Measurements from ENCODE around the gene RERE. TPM values are rescaled to one million over a fixed set of nuclear protein-coding genes. Genes with fewer than 3 reads are reported as not detected.

Gene RERE
- total RNA-seq, 1 donor from 2014 or later, result 76.8 TPM

DNA sequence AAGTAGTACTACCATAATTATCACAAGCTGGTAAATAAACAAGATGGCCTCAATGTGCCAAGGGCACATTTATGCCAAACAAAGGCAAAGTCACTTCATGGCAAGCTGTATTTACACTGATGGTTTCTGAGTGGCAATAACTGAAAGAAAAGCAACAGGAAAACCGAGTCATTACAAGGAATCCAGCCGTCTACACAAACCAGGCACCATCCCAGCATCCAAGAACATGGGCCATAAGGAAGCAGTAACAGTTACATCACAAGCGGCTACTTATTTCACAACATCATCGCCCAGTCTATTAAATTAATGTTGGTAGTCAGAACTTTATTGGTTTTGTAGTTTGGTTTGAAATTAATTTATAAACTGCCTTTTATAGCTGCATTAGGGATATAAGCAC is 214.2 kb downstream of the RERE start:
- Mint-ChIP-seq H3K27me3 (ENCODE audit: unreplicated experiment) (no peaks in the 10 kb centered on the region), H3K4me1 (ENCODE audit: unreplicated experiment) (peaks cover 13% of the 10 kb centered on the region), H3K27ac (ENCODE audit: unreplicated experiment) (no peak overlapping the region), H3K36me3 (ENCODE audit: unreplicated experiment) (peaks cover 4% of the 10 kb centered on the region), H3K4me3 (ENCODE audit: unreplicated experiment) (no peak overlapping the region), H3K9me3 (ENCODE audit: unreplicated experiment) (no peaks in the 10 kb centered on the region)
- TF ChIP-seq CTCF (IDR thresholded peaks at IDR 0.05), result no peak
- DNase-seq (ENCODE audit: extremely low spot score, unreplicated experiment), result no peak

DNA sequence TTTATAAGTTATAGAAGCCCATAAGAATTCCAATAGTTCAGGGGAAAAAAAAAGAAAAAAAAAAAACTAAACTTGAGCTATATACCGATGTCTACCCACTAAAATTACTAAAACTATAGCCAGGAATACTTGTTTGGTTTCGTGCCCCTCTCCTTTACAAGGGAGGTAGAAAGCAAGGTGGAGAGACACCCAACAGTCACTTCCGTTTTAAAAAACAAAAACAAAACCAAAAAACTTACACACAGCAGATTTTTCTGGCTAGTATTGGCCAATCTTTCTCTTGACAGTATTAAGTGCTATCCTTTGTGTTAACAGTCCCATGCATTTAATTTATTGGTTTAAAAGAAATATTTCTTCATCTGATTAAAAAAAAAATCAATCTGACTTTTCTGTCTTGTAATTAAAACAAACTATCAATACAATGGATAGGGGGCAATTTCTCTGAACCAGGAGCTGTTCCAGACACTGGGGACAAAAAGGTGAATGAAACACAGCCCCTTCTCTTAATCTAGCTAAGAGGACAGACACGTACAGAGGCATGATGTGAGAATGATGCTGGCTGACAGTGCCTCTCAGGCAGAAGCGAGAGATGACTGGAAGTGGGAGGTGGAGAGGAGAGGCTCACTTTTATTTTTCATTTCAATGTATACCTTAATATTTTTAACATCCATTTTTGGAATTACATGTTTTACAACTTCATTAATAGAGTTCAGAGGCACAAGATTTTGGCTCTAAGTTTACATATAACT is 214.8 kb downstream of the RERE start:
- Mint-ChIP-seq H3K9me3 (ENCODE audit: unreplicated experiment) (no peaks in the 10 kb centered on the region), H3K4me1 (ENCODE audit: unreplicated experiment) (peaks cover 18% of the 10 kb centered on the region), H3K36me3 (ENCODE audit: unreplicated experiment) (peaks cover 4% of the 10 kb centered on the region), H3K4me3 (ENCODE audit: unreplicated experiment) (no peak overlapping the region), H3K27ac (ENCODE audit: unreplicated experiment) (no peak overlapping the region), H3K27me3 (ENCODE audit: unreplicated experiment) (no peaks in the 10 kb centered on the region)
- no peak for TF ChIP-seq CTCF (IDR thresholded peaks at IDR 0.05)
- DNase-seq (ENCODE audit: extremely low spot score, unreplicated experiment), result no peak

DNA sequence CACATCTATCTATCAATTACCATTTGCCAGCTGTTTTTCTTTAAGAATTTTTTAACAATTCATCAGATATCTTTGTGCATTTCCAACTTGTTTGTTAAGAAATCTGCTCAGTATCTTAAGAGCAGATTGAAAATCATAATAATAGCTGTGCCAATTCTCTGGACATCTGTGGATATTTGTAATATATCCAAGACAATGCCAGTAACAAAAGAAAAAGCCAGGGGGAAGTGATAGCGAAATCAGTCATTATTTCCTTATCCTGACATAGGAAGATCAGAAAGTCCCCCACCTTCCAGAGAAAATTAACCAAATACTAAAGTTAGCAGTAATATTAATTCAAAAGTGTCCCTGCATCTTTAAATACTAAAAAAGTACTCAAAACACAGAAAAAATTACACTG is 217.1 kb downstream of the RERE start:
- H3K4me3 Mint-ChIP-seq (ENCODE audit: unreplicated experiment), result no peak overlapping the region
- peaks cover 1% of the 10 kb centered on the region for H3K36me3 Mint-ChIP-seq (ENCODE audit: unreplicated experiment)
- H3K27me3 Mint-ChIP-seq (ENCODE audit: unreplicated experiment), result no peaks in the 10 kb centered on the region
- H3K27ac Mint-ChIP-seq (ENCODE audit: unreplicated experiment), result no peak overlapping the region
- peaks cover 22% of the 10 kb centered on the region for H3K4me1 Mint-ChIP-seq (ENCODE audit: unreplicated experiment)
- no peaks in the 10 kb centered on the region for H3K9me3 Mint-ChIP-seq (ENCODE audit: unreplicated experiment)
- TF ChIP-seq CTCF (IDR thresholded peaks at IDR 0.05), result no peak
- DNase-seq (ENCODE audit: extremely low spot score, unreplicated experiment), result no peak

GRCh38 chr1:8599646-8600212 is 217.7 kb downstream of the RERE start:
- TF ChIP-seq CTCF (IDR thresholded peaks at IDR 0.05), result no peak
- Mint-ChIP-seq H3K27me3 (ENCODE audit: unreplicated experiment) (no peaks in the 10 kb centered on the region), H3K36me3 (ENCODE audit: unreplicated experiment) (peaks cover 1% of the 10 kb centered on the region), H3K9me3 (ENCODE audit: unreplicated experiment) (no peaks in the 10 kb centered on the region), H3K4me1 (ENCODE audit: unreplicated experiment) (peaks cover 22% of the 10 kb centered on the region), H3K27ac (ENCODE audit: unreplicated experiment) (no peak overlapping the region), H3K4me3 (ENCODE audit: unreplicated experiment) (no peak overlapping the region)
- DNase-seq (ENCODE audit: extremely low spot score, unreplicated experiment), result no peak

DNA sequence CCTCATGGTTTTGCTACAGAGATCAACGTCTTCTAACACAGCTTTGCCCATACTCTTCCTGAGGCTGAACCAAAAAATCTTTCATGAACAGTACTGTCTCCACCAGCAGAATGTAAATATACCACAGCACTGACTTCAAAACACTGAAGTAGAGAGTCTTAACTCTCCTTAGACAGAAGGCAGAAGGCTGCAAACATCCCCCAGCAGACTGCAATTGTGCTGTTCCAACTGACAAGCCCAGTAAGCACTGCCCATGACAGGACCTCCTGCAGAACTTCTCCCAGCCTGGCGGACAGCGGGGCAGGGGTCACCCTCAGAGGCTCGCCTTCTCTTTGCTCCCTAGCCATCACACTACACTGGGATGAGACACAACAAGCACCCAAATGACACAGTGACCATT is 218.7 kb downstream of the RERE start:
- no peak overlapping the region for H3K4me3 Mint-ChIP-seq (ENCODE audit: unreplicated experiment)
- DNase-seq (ENCODE audit: extremely low spot score, unreplicated experiment), result no peak
- no peaks in the 10 kb centered on the region for H3K27me3 Mint-ChIP-seq (ENCODE audit: unreplicated experiment)
- peaks cover 20% of the 10 kb centered on the region for H3K4me1 Mint-ChIP-seq (ENCODE audit: unreplicated experiment)
- peak overlapping the region; percentile 1 for H3K27ac Mint-ChIP-seq (ENCODE audit: unreplicated experiment)
- H3K36me3 Mint-ChIP-seq (ENCODE audit: unreplicated experiment), result peaks cover 1% of the 10 kb centered on the region
- no peaks in the 10 kb centered on the region for H3K9me3 Mint-ChIP-seq (ENCODE audit: unreplicated experiment)
- TF ChIP-seq CTCF (IDR thresholded peaks at IDR 0.05), result no peak
